ENCODE measurements around the gene RPL10.
A peak's percentile ranks its signal among the peaks of the same experiment; 100 is the strongest.
"Not testable (repeated sequence)": the region's sequence is repeated elsewhere in the genome, so short reads cannot be mapped to it uniquely, and the experiment has no call there.

Gene RPL10

DNA sequence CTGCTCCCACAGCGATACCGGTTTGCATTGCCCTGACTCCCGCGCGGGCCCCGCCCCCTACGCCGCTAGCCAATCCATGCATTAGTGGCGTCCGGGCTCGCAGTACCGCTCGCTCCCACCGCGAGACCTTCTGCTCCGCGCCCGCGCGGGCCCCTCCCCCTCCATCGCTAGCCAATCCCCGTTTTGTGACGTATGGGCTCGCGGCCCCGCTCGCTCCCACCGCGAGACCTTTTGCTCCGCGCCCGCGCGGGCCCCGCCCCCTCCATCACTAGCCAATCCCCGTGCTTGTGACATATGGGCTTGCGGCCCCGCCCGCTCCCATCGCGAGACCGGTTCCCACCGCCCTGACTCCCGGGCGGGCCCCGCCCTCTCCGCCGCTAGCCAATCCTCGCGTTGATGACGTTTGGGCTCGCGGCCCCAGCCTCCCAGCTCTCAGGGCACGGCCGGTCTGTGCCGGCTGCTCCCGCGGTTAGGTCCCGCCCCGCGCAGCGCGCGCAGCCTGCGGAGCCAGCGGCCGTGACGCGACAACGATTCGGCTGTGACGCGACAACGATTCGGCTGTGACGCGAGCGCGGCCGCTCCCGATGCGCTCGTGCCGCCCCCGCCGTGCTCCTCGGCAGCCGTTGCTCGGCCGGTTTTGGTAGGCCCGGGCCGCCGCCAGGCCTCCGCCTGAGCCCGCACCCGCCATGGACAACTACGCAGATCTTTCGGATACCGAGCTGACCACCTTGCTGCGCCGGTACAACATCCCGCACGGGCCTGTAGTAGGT lies 19.2 kb upstream of the RPL10 start, which contains the start of gene EMD:
Gene EMD, plus strand, starts transcription at position 497 of the 770 bp plus-strand sequence. Its CDS starts 190 bp downstream, at position 687.
- DNase-seq = peak; percentile 96

DNA sequence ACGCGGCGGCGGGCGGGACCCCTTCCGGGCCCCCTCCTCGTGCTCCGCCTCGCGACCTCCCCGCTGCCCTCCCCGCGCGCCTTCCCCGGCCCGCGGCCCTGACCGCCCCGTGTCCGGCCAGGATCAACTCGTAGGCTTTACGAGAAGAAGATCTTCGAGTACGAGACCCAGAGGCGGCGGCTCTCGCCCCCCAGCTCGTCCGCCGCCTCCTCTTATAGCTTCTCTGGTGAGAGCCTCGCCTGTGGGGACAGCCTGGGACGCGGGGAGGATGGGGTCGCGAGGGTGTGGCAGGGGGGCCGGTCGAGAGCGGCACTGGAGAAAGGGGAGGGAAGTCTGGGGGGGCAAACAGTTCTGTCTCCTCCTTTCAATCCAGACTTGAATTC lies 18.6 kb upstream of the RPL10 start:
- no peak for DNase-seq

DNA sequence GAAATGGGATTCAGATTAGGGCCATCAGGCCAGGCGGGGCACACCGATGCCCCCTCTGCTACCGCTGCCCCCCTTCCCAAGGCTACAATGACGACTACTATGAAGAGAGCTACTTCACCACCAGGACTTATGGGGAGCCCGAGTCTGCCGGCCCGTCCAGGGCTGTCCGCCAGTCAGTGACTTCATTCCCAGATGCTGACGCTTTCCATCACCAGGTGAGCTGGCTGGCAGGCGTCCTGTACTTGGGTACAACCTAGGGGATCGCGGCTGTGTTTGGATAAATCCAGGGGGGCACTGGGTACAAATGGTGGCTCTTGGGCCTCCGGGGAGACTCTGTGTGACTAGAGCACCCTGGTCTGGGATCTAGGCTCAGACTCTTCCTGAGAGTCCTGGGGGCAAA lies 18.0 kb upstream of the RPL10 start:
- DNase-seq = no peak

DNA sequence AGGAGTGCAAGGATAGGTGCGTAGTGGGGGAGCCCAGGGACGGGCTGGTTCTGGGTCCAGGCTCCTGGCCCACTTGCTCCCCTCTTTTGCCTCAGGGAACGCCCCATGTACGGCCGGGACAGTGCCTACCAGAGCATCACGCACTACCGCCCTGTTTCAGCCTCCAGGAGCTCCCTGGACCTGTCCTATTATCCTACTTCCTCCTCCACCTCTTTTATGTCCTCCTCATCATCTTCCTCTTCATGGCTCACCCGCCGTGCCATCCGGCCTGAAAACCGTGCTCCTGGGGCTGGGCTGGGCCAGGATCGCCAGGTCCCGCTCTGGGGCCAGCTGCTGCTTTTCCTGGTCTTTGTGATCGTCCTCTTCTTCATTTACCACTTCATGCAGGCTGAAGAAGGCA lies 17.4 kb upstream of the RPL10 start:
- no peak for DNase-seq

DNA sequence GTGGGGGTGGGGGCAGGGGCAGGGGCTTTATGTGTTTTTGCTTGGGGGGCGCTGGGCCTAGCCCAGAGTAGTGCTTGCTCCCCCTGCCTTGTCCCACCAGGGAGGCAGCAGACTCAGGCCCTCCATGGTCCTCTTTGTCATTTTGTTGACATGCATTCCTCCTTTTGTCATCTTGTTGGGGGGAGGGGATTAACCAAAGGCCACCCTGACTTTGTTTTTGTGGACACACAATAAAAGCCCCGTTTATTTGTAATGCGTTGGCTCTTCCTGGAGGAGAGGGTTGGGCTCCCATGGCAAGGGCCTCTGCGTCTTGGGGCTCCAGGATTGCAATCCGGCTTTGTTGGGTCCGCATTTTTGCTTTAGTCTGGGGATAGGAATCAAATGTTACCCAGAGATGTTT lies 16.9 kb upstream of the RPL10 start:
- DNase-seq = no peak

DNA sequence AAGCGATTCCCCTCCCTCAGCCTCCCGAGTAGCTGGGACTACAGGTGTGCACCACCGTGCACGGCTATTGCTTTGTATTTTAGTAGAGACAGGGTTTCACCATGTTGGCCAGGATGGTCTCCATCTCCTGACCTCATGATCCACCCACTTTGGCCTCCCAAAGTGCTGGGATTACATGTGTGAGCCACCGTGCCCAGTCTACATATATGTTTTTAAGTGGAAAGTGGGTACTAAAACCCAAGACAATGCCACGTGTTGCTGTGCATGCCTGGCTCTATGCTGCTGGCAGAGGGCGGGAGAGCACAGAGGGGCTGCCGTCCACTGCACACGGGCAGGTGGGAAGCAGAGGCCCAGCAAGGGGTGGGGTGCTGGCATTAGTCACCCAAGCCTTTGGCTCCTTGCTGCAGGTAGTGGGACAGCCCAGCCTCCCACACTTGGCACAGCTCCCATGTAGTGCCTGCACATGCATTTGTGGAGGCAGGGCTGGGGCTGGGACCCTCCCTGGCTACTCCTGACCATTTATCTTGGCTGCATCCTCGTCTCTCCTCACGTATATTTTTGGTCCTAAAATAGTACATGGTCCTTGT lies 15.6 kb upstream of the RPL10 start:
- DNase-seq = no peak

DNA sequence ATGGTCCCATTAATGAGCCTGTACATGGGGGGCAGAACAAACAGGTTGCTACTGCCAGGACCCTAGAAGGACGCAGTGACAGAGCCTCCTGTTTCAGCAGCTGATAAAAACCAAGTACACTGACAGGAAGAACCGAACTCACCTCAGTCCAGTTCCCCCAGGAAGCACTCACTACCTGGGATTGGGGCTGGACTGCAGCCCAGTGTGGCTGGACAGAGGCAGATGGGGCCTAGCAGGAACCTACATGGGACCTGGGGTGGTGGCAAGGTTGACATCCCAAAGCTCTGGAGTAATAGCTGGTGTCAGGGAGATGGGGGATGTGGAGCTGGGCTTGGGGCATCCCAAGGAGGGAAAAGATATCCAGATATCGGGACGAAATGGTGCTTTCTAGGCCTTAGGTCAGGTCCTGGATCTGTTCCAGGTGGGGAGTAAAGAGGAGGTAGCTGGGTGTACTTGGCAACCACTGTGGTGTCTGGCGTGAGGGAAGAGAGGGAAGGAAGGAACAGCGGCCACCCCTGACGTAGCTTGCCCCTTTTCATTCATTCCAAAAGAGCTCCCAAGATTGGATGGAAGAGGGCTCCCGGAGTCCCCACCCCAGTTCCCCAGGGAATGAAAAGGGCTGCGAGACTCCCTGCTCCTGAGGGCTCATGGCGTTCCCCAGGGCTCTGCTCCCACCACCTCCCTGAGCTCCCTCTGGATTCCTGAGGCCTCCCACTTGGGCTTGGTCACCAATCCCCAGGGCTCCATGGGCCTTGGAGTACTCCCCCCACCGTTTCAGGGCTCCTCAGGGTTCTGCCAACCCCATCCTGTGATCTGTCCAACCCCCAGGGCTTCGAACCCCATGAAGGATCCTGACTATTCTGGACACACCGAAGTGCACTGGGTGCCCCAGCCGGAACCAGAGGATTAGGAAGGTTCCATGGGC lies 14.6 kb upstream of the RPL10 start:
- no peak for DNase-seq

DNA sequence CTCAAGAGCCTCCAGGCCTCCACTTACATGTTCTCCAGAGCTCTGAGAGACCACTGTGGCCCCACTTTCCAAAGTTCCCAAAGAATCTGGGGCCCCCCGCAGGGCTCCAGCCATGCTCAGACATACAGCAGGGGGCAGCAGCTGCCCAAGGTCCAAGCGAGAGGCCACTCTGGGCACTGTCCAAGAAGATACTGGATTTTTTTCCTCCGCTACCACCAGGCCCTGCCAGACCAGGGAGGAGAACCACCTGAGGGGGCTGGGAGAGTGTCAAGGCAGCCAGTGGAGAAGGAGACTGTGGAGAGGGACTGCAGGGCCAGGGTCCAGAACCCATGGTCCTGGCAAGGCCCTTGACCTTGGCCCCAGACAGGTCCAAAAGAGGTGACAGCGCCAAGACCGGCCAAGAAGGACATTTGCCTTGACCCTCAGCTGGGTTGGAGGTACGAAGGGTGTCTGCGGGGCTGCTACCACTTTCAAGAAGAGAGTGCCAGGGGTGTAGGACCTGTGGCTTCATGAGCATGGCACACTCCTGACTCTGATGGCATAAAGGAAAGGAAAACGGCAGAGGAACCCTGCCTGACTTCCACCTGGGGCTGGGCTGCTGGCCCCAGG lies 13.8 kb upstream of the RPL10 start:
- DNase-seq = no peak

DNA sequence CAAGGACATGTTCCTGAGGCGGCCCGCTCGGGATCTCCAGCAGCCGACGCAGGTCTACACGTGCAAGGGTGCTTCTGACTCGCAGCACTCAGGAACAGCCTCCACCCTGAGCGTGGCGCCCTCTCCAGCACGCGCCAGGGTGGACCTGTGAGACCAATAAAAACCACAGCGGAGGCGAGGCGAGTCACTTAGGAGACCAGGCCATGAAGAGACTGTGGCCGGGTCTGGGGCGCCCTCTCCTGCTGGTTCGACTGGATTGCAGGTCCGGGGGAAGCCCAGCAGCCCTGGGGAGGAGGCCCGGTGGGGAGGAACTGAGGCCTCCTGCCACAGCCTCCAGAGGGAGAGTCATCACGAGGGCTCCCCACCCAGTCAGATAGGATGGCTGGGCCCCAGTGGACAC lies 10.1 kb upstream of the RPL10 start:
- not testable (repeated sequence) for DNase-seq

DNA sequence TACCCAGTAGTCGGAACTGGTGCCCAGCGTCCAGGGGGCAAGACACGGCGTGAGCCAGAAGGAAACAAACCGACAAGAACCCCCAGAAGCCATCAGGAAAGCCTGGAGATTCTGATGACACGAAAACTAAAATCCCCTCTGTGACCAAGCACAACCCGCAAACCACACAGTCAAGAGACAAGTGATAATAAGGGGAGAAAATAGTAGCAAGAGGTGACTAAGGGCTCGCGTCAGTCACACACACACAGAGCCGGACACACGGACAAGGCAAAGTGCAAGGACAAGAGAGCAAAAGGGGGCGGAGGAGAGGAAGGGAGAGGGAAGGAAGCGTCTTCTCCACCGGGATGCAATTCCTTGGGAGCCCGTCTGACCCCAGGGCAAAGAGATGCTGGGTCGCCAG lies 9.5 kb upstream of the RPL10 start:
- not testable (repeated sequence) for DNase-seq

DNA sequence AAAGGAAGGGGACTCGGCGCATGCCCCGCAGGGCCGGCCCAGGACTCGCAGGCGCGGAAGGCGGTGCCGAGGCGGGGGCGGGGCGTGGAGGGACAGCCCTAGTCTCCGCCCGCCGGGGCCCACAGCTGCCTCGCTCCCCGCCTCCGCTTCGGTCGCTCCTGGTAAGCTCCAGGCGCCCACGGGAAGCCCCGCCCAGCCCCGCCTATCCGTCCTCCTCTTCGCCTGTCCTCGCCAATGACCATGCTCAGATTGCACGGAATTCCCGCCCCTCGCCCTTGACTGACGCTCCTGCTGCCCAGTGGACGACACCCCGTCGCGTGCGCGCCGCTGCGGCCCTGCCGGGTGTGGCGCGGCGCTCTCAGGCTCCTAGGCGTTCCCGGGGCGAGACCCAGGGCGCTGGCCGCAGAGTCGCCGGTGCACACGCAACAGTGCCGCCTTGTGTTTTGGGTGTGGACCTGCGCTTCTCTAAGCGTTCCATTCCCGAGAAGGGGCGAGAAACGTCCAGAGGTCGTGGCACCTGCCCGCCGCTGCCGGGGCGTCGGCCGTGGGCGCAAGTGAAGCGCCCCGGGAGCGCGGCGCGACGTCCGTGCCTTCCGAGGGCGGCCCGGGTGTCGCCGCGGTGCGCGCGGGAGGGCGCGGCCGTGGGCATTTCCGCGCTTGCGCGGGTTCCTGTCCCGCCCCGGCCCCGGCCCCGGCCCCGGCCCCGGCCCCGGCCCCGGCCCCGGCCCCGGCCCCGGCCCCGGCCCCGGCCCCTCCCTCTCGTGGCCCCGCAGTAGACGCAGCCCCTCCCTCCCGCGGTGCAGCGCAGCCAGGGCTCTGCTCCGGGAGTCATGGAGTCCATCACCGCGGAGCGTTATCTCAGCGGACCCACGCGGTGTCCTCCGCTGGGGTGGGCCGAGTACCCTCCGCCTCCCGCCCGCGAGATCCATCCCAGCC lies 8.1 kb upstream of the RPL10 start:
- DNase-seq = not testable (repeated sequence)

DNA sequence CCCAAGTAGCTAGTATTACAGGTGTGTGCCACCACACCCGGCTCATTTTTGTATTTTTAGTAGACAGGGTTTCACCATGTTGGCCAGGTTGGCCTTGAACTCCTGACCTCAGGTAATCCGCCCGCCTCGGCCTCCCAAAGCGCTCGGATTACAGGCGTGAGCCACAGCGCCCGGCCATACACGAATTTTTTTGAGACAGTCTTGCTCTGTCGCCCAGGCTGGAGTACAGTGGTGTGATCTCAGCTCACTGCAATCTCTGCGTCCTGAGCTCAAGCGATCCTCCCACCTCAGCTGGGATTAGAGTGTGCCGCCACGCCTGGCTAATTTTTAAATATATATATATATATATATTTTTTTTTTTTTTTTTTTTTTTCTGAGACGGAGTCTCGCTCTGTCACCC lies 1.8 kb upstream of the RPL10 start:
- DNase-seq = not testable (repeated sequence)

DNA sequence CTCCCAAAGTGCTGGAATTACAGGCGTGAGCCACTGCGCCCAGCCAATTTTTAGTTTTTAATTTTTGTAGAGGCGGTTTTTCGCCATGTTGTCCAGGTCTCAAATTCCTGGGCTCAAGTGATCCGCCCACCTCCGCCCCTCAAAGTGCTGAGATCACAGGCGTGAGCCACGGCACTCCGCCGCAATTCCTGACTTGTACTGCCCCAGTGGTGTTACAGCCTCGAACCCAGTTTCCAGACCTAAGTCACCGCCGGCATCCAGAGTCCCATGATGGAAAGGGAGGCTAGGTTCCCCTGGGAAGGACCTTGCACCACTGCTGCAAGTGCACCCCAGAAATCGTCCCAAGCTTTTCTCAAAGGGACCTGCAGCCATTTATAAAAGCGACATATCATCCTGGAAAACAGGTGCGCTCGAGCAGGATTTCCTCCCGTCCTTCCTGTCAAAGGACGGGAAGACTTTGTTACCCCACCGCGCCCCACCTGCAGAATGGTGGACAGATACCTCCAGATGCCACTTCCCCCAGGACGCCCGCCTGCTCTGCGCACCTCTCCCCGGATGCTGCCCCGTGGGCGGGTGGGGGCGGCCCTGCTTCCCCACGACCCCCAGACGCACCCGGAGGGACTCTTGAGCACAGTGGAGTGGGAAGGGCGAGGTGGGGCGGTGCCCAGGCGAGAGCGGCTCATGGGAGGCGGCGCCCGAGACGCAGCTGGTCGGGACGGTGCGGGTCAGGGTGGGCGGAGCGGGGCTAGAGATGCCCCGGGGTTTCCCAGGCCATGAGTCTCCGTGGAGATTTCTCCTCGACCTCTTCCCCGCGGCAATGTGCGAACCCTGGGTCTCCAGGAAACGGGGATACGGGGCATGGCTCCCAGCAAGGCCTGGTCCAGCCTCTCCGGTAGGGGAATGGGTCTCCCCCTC lies 947 bp upstream of the RPL10 start:
- DNase-seq = peak; percentile 78

DNA sequence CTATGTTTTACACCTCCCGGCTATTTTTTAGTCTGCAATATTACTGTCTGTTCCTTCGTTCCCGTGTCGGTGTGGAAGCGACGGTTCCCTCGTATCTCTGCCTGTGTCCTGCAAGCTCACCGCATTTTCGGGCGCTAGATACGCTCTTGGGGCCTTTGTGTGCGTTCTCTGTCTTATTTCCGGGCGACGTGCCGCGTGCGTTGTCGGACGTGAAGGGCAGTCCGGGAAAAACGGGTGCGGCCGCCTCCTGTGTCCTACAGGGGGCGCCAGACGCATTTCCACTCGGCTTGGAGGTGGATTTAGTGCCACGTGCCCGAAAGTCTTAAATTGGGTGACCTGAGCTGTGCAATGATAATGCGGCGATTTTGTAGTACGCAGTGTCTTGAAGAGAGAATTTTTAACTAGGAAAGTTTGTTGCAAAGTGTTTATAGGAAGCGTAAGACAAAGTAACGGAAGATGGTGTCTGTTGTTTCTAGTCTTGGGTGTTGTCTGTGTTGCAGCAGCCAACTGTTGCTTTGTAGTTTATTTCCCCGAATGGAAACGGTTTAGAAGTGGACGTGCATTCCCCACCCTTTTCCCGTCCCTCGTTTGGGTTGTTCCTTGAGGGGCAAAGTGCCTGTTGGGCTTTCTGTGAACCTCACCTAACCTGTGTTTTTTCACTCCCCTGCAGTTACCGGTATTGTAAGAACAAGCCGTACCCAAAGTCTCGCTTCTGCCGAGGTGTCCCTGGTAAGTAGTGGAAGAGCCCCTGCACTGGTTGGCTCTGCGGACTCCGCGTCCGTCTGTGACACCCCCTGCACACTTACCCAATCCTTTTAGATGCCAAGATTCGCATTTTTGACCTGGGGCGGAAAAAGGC lies 720 bp downstream of the RPL10 start:
- peak; percentile 82 for DNase-seq

DNA sequence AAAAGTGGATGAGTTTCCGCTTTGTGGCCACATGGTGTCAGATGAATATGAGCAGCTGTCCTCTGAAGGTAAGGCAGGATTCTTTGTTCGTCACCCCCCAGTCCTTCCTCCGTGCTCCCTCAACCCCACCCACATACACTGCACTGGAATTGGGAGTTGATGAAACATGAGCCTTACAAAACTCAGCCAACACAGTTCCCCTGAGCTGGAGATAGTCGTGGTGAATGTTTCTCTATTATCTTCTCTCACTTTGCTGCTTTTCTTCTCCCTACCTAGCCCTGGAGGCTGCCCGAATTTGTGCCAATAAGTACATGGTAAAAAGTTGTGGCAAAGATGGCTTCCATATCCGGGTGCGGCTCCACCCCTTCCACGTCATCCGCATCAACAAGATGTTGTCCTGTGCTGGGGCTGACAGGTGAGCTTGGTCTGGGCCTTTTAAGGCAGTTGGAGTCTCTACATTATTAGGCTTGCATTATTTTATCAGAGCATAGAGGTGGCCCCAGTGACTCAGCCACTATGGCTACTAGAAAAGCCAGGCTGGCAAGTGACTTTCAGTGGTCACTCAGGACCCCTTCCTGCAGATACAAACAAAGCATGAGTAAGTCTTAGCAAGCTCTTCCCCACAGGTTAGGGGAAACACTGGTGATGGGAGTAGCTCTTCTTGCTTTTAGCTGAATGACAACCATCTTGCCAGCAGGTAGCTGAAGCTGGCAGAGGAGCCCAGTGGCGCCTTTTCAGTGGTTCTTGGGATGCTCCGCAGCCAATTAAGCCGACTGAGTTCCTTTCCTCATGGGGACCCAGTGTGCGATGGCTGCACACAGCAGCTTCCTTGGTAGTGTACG lies 1.6 kb downstream of the RPL10 start:
- peak; percentile 30 for DNase-seq

DNA sequence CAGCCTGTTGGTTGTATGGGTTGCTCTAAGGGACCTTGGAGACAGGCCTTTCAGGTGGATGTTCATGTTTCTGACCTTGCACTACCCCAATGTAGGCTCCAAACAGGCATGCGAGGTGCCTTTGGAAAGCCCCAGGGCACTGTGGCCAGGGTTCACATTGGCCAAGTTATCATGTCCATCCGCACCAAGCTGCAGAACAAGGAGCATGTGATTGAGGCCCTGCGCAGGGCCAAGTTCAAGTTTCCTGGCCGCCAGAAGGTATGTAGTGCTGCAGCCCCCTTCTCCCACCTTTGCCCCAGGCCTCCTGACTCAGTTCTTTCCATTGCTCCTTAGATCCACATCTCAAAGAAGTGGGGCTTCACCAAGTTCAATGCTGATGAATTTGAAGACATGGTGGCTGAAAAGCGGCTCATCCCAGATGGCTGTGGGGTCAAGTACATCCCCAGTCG lies 2.2 kb downstream of the RPL10 start:
- DNase-seq = not testable (repeated sequence)

DNA sequence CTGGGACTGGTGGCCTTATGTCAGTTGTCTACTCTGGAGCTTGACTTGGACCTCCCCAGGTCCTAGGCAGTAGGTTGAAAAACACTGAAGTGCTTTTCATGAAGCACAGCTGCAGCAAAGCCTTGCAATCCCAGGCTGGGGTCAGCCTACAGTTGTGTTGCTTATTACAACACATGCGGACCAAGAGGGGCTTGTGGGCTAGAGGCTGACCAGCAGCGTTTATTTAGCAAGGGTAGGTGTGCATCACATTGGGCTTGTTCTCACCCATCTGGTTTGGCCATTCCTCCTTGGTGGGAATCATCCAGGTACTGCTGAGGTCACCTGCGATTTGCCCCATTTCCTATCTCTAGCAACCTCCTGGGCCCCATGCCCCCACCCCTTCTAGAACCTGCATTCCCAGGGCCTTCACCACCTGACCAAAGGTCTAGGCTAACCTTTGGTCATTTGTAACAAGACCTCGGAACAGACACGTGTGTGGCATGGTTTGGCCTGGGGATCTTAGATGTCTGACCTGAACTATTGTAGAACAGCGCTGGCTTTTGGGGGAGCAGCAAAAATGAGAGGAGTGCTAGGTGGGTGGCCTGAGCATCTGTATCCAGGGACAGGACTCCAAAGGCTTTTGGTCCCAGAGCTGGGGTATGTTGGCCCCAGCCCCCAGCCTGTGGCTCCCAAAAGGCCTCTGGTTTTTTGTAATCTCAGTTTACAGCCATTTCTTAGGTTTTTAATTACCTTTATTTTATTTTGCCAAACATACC lies 3.0 kb downstream of the RPL10 start:
- DNase-seq = peak; percentile 44
